Measurements from ENCODE around the gene PEX14. TPM values are rescaled to one million over a fixed set of nuclear protein-coding genes. Genes with fewer than 3 reads are reported as not detected.

The PEX14 gene
- total and polyA plus RNA-seq, 9 of the 15 experiments (the other 6 are each of a cell fraction or from before 2014, with no cell fraction given), result 2.6 to 45.7 (median 22.7) TPM

DNA sequence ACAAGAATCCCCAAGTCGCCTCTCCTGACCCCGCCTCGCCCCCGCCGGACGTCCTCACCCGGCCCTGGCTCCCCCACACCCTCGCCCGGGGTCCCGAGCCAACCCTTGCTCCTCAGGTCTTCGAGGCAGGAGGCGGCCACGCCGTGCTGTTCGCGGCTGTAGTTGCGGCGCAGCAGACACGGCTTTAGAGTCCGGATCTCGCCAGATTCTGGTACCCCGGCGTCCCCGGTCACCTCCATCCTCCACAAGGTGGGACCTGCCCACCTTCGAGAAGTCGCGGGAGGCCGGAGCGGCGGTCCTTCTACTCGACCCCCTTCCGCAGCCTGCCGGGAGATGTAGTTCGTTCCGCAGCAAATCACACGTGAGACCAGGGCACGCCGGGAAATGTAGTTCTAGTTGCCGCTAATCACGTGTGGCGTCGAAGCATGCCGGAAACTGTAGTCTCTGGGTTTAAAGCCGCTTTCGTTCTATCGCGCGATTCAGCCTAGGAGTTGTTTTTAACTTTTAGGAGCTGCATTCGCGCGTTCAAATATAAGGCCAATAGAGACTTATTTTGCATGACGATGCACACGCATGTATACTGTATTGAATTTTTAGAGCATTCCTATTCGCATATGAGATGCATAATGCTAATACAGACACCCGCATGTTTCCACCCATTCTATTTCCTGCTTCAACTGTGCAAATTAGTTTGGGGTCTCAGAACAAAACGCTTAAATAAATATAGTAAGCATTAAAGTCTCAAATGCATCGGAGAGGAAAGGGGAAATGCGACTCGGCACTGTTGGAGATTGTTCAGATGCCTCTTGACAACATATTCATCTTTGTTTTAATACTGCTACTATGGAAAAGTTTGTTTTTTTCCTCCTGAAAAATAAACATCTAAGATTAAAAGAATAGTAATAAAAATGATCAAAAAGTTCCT, 2.3 kb upstream of the PEX14 start, which contains the start of gene DFFA (continued):
- TF ChIP-seq ZC3H4 (CRISPR knock-in tag; IDR thresholded peaks at IDR 0.05; ENCODE audit: borderline replicate concordance) (no peak), ZNF79 (CRISPR knock-in tag; IDR thresholded peaks at IDR 0.05; ENCODE audit: low read depth) (no peak), ZNF77 (CRISPR knock-in tag; IDR thresholded peaks at IDR 0.05) (no peak), DMBX1 (CRISPR knock-in tag; IDR thresholded peaks at IDR 0.05; ENCODE audit: borderline replicate concordance) (peak; percentile 77; the same call in 1 of the 2 replicates), BRF1 (IDR thresholded peaks at IDR 0.05; ENCODE audit: borderline replicate concordance, extremely low read depth, insufficient read length) (no peak), ZNF143 (CRISPR knock-in tag; IDR thresholded peaks at IDR 0.05) (peak; percentile 100), OTX1 (CRISPR knock-in tag; IDR thresholded peaks at IDR 0.05) (peak; percentile 56; the same call in 1 of the 2 replicates), VEZF1 (CRISPR knock-in tag; IDR thresholded peaks at IDR 0.05) (peak; percentile 85), ZNF75A (CRISPR knock-in tag; IDR thresholded peaks at IDR 0.05) (no peak), SRF (CRISPR knock-in tag; IDR thresholded peaks at IDR 0.05) (peak in 1 of 2 experiments; percentile 69; a peak in 1 of 4 replicates), ZNF644 (tag; IDR thresholded peaks at IDR 0.05; ENCODE audit: low read depth) (peak; percentile 98), CREB1 (IDR thresholded peaks at IDR 0.05) (peak; percentile 71), CREB1 (CRISPR knock-in tag; IDR thresholded peaks at IDR 0.05) (peak; percentile 86), DDX20 (tag; IDR thresholded peaks at IDR 0.05; ENCODE audit: low read depth) (no peak), NCOA6 (IDR thresholded peaks at IDR 0.05) (0 out of 2 replicates have a peak, but pooled peaks have one; percentile 35), ZNF165 (CRISPR knock-in tag; IDR thresholded peaks at IDR 0.05; ENCODE audit: borderline replicate concordance) (no peak), SIX5 (IDR thresholded peaks at IDR 0.05; ENCODE audit: borderline replicate concordance in 1 of 2, insufficient read depth in 1 of 2, low read depth in 1 of 2, low read length in 2 of 2) (peak; percentile 99), HMBOX1 (IDR thresholded peaks at IDR 0.05) (no peak)
- TF ChIP-seq, protein P1, sequence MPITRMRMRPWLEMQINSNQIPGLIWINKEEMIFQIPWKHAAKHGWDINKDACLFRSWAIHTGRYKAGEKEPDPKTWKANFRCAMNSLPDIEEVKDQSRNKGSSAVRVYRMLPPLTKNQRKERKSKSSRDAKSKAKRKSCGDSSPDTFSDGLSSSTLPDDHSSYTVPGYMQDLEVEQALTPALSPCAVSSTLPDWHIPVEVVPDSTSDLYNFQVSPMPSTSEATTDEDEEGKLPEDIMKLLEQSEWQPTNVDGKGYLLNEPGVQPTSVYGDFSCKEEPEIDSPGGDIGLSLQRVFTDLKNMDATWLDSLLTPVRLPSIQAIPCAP (CRISPR knock-in tag; IDR thresholded peaks at IDR 0.05; ENCODE audit: borderline replicate concordance), result no peak
- TF ChIP-seq, protein P2, sequence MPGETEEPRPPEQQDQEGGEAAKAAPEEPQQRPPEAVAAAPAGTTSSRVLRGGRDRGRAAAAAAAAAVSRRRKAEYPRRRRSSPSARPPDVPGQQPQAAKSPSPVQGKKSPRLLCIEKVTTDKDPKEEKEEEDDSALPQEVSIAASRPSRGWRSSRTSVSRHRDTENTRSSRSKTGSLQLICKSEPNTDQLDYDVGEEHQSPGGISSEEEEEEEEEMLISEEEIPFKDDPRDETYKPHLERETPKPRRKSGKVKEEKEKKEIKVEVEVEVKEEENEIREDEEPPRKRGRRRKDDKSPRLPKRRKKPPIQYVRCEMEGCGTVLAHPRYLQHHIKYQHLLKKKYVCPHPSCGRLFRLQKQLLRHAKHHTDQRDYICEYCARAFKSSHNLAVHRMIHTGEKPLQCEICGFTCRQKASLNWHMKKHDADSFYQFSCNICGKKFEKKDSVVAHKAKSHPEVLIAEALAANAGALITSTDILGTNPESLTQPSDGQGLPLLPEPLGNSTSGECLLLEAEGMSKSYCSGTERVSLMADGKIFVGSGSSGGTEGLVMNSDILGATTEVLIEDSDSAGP (CRISPR knock-in tag; IDR thresholded peaks at IDR 0.05), result 0 out of 2 replicates have a peak, but pooled peaks have one; percentile 16
- TF ChIP-seq, protein P3, sequence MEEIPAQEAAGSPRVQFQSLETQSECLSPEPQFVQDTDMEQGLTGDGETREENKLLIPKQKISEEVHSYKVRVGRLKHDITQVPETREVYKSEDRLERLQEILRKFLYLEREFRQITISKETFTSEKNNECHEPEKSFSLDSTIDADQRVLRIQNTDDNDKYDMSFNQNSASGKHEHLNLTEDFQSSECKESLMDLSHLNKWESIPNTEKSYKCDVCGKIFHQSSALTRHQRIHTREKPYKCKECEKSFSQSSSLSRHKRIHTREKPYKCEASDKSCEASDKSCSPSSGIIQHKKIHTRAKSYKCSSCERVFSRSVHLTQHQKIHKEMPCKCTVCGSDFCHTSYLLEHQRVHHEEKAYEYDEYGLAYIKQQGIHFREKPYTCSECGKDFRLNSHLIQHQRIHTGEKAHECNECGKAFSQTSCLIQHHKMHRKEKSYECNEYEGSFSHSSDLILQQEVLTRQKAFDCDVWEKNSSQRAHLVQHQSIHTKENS (CRISPR knock-in tag; IDR thresholded peaks at IDR 0.05), result no peak
